Tibial artery (tissue), 4 donors: ENCODE measurements around the gene TGIF2LY.
"Not testable (repeated sequence)": the region's sequence is repeated elsewhere in the genome, so short reads cannot be mapped to it uniquely, and the experiment has no call there.

Source experiments
- DNase-seq, 2 donors: peaks; one replicate each; pipeline ENCODE4 v3.0.0-alpha.2; 2019
- H3K27ac ChIP-seq, 2 donors: fragments of 200-600 bp; sonication (generic) in 1 of 2; 1 replicate in 1 of 2; 2 replicates in 1 of 2; pipeline ENCODE4 v1.5.1; 2018 to 2019; ENCODE audit warnings: mild to moderate bottlenecking in 1 of 2
- H3K27me3 ChIP-seq, 2 donors: fragments of 200-600 bp; sonication (generic) in 1 of 2; one replicate each; pipeline versions ENCODE4 v1.5.1 to v1.6.0; 2016 to 2019
- H3K36me3 ChIP-seq, 3 donors: fragments of 200-600 bp; sonication (generic) in 2 of 3; one replicate each; pipeline ENCODE4 v1.5.1; 2016 to 2019; ENCODE audit warnings: mild to moderate bottlenecking in 2 of 3
- H3K4me1 ChIP-seq, 4 donors: fragments of 200-600 bp; sonication (generic) in 2 of 4; 1 replicate in 3 of 4; 2 replicates in 1 of 4; pipeline ENCODE4 v1.5.1; 2016 to 2019
- H3K4me3 ChIP-seq, 2 donors: fragments of 200-600 bp; sonication (generic) in 1 of 2; 1 replicate in 1 of 2; 2 replicates in 1 of 2; pipeline ENCODE4 v1.5.1; 2018 to 2019; ENCODE audit warnings: mild to moderate bottlenecking in 2 of 2
- H3K9me3 ChIP-seq, 3 donors: fragments of 200-600 bp; sonication (generic) in 1 of 3; one replicate each; pipeline ENCODE4 v1.5.1; 2016 to 2019
- intact Hi-C: fragments of 100-400 bp; cut with DNase I; formaldehyde crosslinking; loops from one replicate; pipeline ENCODE4 v1.15.0; 2023; ENCODE audit warnings: low total_unique reads

Gene TGIF2LY

DNA sequence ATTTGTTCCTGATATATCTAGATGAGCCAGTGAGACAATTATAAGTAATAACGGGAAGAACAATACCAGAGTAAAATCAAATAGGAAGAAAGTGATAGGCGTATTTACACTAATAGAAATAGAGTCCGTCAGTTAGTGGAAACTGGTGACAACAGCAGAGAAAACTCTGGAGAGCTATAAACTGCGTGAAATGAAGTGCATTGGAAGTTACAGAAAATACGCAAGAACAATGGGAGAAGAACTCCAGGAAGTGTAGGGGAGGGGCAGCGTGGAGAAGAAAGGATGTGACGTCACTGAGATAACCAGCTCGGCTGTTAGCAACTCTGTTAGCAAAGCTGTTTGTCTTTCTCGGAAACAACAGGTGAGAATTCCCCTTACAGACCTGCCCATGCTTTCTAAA lies at the start of gene TGIF2LY:
Gene TGIF2LY, plus strand, starts transcription at position 301 of the 400 bp plus-strand sequence. CDS start 178 bp downstream, outside the sequence.
- H3K27ac ChIP-seq, H3K9me3 ChIP-seq, H3K4me3 ChIP-seq, H3K4me1 ChIP-seq, DNase-seq, H3K36me3 ChIP-seq, H3K27me3 ChIP-seq, intact Hi-C loops: not testable (repeated sequence)
